Hepatocyte (in vitro differentiated cells): ENCODE data around the gene RAB28.

ENCODE experiments used
- CTCF ChIP-seq: fragments of 200-600 bp; sonication (generic); IDR thresholded peaks from 2 replicates; pipeline ENCODE4 v1.5.1; 2016; ENCODE audit warnings: antibody characterized with exemption, mild to moderate bottlenecking; ENCODE audit not compliant: poor library complexity
- EZH2 ChIP-seq: fragments of 200-600 bp; sonication (generic); IDR thresholded peaks from 2 replicates; pipeline ENCODE4 v1.6.1; 2016; ENCODE audit warnings: antibody characterized with exemption, mild to moderate bottlenecking, borderline replicate concordance
- EZH2phosphoT487 ChIP-seq: fragments of 200-600 bp; sonication (generic); IDR thresholded peaks from one replicate; pipeline ENCODE4 v1.6.1; 2018; ENCODE audit warnings: antibody characterized with exemption, mild to moderate bottlenecking, low read depth, moderate library complexity; ENCODE audit not compliant: unreplicated experiment, severe bottlenecking

DNA sequence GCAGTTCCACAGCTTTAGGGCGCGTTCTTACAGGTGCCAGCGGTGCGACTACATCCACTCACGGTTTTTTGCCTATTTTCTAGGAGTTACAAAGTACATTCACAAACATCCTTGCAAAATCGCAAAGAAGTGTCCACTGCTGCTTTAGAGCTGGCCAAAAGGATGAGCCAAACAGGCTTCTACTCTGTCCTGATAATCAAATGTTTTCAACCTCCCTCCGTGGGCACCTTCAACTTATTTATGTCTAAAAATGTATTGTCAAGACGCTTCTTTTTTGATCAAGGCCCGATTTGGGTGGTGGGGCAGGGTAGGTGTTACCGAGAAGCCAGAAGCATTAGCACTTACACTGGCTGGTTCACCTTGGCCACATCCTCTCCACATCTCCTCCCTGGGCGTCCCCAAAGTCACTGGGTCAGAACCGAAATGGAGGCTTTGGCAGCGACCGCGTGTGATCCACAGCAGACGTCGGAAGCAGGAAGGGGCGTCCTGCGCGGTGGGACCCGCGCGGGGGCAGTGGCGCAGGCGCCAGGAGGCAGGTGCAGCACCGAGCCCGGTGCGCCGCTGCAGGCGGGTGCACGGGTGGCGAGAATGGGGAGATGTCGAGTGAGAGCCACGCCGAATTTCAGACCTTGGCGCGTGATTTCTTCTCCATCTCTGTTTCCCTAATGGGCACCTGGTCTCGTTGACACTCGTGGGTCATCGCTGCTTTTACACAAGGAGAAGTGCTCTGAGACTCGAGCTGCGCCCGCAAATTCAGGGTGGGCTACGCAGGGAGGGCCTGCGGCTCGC, 43.2 kb upstream of the RAB28 start:
- TF ChIP-seq CTCF (no peak), EZH2 (no peak), EZH2phosphoT487 (no peak)
